Upper lobe of left lung (tissue), 4 donors: ENCODE data around the gene CHRND.

Experiments
- CTCF ChIP-seq, 6 experiments: fragments of 450-650 bp in 4 of 6; fragments of 200-600 bp in 2 of 6; sonication (generic) in 2 of 6; IDR thresholded peaks; one replicate each; pipeline ENCODE4 v1.5.1; 2016 to 2019; ENCODE audit warnings: antibody characterized with exemption in 6 of 6
- POLR2A ChIP-seq, 4 donors: fragments of 450-650 bp; IDR thresholded peaks; one replicate each; pipeline ENCODE4 v1.5.1; 2016 to 2017; ENCODE audit warnings: antibody characterized with exemption in 4 of 4, mild to moderate bottlenecking in 2 of 4

- no peak for TF ChIP-seq CTCF (IDR thresholded peaks at IDR 0.05)
- no peak for TF ChIP-seq POLR2A (IDR thresholded peaks at IDR 0.05)
Observed at GRCh38 chr2:232532419-232532818, 6.5 kb downstream of the CHRND start.
